ENCODE results near the gene AP2M1. TPM values are rescaled to one million over a fixed set of nuclear protein-coding genes. Genes with fewer than 3 reads are reported as not detected.

Gene AP2M1
- total RNA-seq, 1 donor, result 427 TPM

DNA sequence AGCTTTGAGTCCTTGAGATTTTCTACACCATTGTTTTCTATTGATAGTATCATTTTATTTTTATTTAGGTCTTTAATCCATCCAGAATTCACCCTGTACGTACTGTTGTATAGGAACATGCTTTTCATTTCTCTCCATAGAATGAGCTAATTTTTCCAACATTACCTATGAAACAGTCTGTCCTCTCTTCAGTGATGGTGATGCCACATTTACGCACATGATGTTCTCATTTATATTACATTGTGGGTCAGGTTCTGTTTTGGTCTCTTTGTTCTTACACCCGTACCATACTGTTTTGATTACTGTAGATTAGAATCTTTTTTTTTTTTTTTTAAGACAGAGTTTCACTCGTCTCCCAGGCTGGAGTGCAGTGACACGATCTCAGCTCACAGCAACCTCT, 37.1 kb downstream of the AP2M1 start:
- TF ChIP-seq, protein P1, sequence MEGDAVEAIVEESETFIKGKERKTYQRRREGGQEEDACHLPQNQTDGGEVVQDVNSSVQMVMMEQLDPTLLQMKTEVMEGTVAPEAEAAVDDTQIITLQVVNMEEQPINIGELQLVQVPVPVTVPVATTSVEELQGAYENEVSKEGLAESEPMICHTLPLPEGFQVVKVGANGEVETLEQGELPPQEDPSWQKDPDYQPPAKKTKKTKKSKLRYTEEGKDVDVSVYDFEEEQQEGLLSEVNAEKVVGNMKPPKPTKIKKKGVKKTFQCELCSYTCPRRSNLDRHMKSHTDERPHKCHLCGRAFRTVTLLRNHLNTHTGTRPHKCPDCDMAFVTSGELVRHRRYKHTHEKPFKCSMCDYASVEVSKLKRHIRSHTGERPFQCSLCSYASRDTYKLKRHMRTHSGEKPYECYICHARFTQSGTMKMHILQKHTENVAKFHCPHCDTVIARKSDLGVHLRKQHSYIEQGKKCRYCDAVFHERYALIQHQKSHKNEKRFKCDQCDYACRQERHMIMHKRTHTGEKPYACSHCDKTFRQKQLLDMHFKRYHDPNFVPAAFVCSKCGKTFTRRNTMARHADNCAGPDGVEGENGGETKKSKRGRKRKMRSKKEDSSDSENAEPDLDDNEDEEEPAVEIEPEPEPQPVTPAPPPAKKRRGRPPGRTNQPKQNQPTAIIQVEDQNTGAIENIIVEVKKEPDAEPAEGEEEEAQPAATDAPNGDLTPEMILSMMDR (IDR thresholded peaks at IDR 0.05; ENCODE audit: extremely low read depth, low read depth, low read length), result no peak
- no peaks in the 10 kb centered on the region for H3K4me1 ChIP-seq (ENCODE audit: insufficient read depth, low read length)
- H3K9me3 ChIP-seq (ENCODE audit: low read depth, low read length), result no peaks in the 10 kb centered on the region

DNA sequence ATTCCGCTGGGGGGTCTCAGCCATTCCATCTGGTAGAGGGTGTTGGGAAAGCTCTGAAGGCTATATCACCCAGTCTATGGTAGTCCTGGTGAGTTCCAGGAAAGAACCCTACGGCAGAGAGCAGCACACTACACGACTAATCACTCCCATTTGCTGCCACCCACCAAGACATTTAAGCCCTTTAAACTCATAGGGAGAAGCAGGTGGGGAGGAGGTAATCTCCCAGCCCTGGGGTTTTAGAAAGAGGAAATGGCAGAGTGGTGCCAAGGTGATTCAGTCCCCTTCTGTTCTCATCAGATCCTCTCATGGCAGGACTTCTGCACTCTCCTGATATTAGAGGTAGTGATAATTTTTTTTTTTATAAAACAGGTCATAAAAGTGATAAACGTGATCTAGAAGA, 44.2 kb downstream of the AP2M1 start:
- Histone ChIP-seq H3K36me3 (ENCODE audit: insufficient read depth, low read length) (no peaks in the 10 kb centered on the region), H3K27ac (ENCODE audit: low read depth, low read length) (no peak overlapping the region), H3K4me3 (ENCODE audit: insufficient read depth, low read length) (no peak overlapping the region)

More for the DNA sequence above, 37.1 kb downstream of the AP2M1 start:
- H3K27ac ChIP-seq (ENCODE audit: low read depth, low read length), result no peak overlapping the region
- H4K20me1 ChIP-seq (ENCODE audit: insufficient read depth, low read length), result no peaks in the 10 kb centered on the region
- H3K36me3 ChIP-seq (ENCODE audit: insufficient read depth, low read length), result no peaks in the 10 kb centered on the region
- H3K4me3 ChIP-seq (ENCODE audit: insufficient read depth, low read length), result no peak overlapping the region
- peaks cover 10% of the 10 kb centered on the region for H3K27me3 ChIP-seq (ENCODE audit: insufficient read depth, low read length)
- no peak overlapping the region for H3K4me2 ChIP-seq (ENCODE audit: insufficient read depth, low read length)
- H3K79me2 ChIP-seq (ENCODE audit: insufficient read depth, low read length), result no peaks in the 10 kb centered on the region
- no peak for DNase-seq (ENCODE audit: insufficient read length, low spot score, missing footprints)
- H2AFZ ChIP-seq (ENCODE audit: low read length), result no peak overlapping the region

DNA sequence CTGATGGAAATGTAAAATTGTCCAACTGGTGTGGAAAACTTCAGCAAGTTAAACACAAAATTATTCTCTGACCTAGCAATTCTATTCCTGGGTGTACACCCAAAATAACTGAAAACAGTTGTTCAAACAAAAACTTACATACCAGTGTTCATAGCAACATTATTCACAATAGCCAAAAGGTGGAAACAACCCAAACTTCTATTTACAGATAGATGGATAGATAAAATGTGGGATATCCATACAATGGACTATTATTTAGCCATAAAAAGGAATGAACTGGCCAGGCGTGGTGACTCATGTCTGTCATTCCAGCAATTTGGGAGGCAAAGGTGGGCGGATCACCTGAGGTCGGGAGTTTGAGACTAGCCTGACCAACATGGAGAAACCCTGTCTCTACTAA, 47.9 kb downstream of the AP2M1 start:
- peaks cover 13% of the 10 kb centered on the region for H3K27me3 ChIP-seq (ENCODE audit: insufficient read depth, low read length)
- no peaks in the 10 kb centered on the region for H3K79me2 ChIP-seq (ENCODE audit: insufficient read depth, low read length)
- TF ChIP-seq, protein P1 (IDR thresholded peaks at IDR 0.05; ENCODE audit: extremely low read depth, low read depth, low read length), result no peak
- no peak overlapping the region for H3K4me2 ChIP-seq (ENCODE audit: insufficient read depth, low read length)
- DNase-seq (ENCODE audit: insufficient read length, low spot score, missing footprints), result no peak
- no peaks in the 10 kb centered on the region for H4K20me1 ChIP-seq (ENCODE audit: insufficient read depth, low read length)
- no peaks in the 10 kb centered on the region for H3K36me3 ChIP-seq (ENCODE audit: insufficient read depth, low read length)
- no peaks in the 10 kb centered on the region for H3K4me1 ChIP-seq (ENCODE audit: insufficient read depth, low read length)
- no peaks in the 10 kb centered on the region for H3K9me3 ChIP-seq (ENCODE audit: low read depth, low read length)
- H3K4me3 ChIP-seq (ENCODE audit: insufficient read depth, low read length), result no peak overlapping the region
- H3K27ac ChIP-seq (ENCODE audit: low read depth, low read length), result no peak overlapping the region
- H2AFZ ChIP-seq (ENCODE audit: low read length), result no peak overlapping the region

More for the DNA sequence above, 44.2 kb downstream of the AP2M1 start:
- no peak overlapping the region for H2AFZ ChIP-seq (ENCODE audit: low read length)
- peak; percentile 39 for DNase-seq (ENCODE audit: insufficient read length, low spot score, missing footprints)
- no peaks in the 10 kb centered on the region for H3K4me1 ChIP-seq (ENCODE audit: insufficient read depth, low read length)
- no peak overlapping the region for H3K4me2 ChIP-seq (ENCODE audit: insufficient read depth, low read length)
- H3K79me2 ChIP-seq (ENCODE audit: insufficient read depth, low read length), result no peaks in the 10 kb centered on the region
- H3K27me3 ChIP-seq (ENCODE audit: insufficient read depth, low read length), result peaks cover 9% of the 10 kb centered on the region
- no peaks in the 10 kb centered on the region for H3K9me3 ChIP-seq (ENCODE audit: low read depth, low read length)
- TF ChIP-seq, protein P1 (IDR thresholded peaks at IDR 0.05; ENCODE audit: extremely low read depth, low read depth, low read length), result no peak
- no peaks in the 10 kb centered on the region for H4K20me1 ChIP-seq (ENCODE audit: insufficient read depth, low read length)

DNA sequence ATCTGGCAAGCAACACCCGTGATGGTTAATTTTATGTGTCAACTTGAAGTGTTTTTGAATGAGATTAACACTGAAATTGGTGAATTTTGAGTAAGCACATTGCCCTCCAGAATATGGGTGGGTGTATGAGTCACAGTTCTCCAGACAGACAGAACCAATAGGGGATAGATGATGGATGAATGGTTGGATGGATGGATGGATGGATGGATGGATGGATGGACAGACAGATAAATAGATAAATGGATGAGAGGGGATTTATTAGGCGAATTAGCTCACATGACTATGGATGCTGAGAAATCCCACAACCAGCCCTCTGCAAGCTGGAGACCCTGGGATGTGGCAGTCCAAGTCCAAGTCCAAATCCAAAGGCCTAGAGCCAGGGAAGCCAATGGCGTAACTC, 49.3 kb downstream of the AP2M1 start:
- TF ChIP-seq, protein P1 (IDR thresholded peaks at IDR 0.05; ENCODE audit: extremely low read depth, low read depth, low read length), result no peak
- Histone ChIP-seq H3K36me3 (ENCODE audit: insufficient read depth, low read length) (no peaks in the 10 kb centered on the region), H3K4me3 (ENCODE audit: insufficient read depth, low read length) (no peak overlapping the region), H3K4me2 (ENCODE audit: insufficient read depth, low read length) (no peak overlapping the region), H3K9me3 (ENCODE audit: low read depth, low read length) (no peaks in the 10 kb centered on the region), H3K27ac (ENCODE audit: low read depth, low read length) (no peak overlapping the region), H2AFZ (ENCODE audit: low read length) (no peak overlapping the region), H3K27me3 (ENCODE audit: insufficient read depth, low read length) (peaks cover 26% of the 10 kb centered on the region), H3K4me1 (ENCODE audit: insufficient read depth, low read length) (no peaks in the 10 kb centered on the region), H4K20me1 (ENCODE audit: insufficient read depth, low read length) (no peaks in the 10 kb centered on the region), H3K79me2 (ENCODE audit: insufficient read depth, low read length) (no peaks in the 10 kb centered on the region)
- no peak for DNase-seq (ENCODE audit: insufficient read length, low spot score, missing footprints)

All from osteoblast (primary cell).